Glomerular visceral epithelial cell (primary cell): ENCODE data around the gene IQSEC2.

Experiments
- DNase-seq: peaks from one replicate; pipeline ENCODE4 v3.0.0-alpha.2; 2016; ENCODE audit errors: extremely low spot score

Gene IQSEC2

DNA sequence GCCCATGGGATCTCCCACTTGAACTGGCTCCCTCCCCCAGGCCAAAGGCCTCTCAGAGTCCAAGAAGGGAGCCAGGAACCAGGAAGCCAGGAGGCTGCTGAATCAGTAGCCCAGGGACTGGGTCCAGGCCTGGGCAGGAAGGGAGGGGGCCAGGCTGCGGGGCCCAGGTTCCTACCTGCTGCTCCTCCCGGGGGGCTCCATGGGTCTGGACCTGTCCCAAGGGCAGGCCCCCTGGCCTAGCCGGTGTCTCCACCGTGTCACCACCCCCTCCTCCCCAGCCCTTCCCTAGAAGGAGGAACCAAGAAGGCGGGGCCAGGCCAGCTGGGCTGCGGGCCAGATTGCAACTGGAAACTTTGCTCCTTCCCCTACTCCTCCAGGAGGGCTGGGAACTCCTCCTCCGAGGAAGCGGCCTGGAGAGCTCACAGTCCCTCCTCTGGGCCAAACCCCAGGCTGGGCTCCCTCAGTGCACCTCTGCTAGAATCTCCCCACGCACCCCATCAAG, at the start of gene IQSEC2:
Gene IQSEC2, minus strand, starts transcription at position 264 of the 502 bp plus-strand sequence.
- peak; percentile 76 for DNase-seq

DNA sequence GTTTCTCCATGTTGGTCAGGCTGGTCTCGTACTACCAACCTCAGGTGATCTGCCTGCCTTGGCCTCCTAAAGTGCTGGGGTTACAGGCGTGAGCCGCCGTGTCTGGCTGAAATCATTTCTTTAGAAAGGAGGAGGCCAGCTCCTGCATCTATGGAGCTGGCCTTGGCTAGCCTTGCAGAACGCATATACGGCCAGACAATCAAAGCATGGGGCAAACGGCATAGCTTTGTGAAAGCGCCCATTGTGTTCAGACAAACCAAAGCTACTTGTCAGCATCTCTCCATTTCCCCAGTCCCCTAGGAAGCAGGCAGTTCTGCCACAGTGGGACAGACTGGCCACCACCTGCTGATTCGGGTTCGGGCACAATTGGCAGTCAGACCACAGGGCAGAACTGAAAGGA, 48.9 kb upstream of the IQSEC2 start:
- DNase-seq = no peak

GRCh38 chrX:53324803-53325202, 43.4 kb upstream of the IQSEC2 start:
- DNase-seq = no peak

- no peak for DNase-seq
Observed at GRCh38 chrX:53324085-53324484, 42.7 kb upstream of the IQSEC2 start.

GRCh38 chrX:53323196-53323595, 41.8 kb upstream of the IQSEC2 start:
- DNase-seq = no peak

- DNase-seq = no peak
Observed at GRCh38 chrX:53321943-53322497, 40.6 kb upstream of the IQSEC2 start.

GRCh38 chrX:53321230-53321942, 40.0 kb upstream of the IQSEC2 start:
- peak; percentile 8 for DNase-seq

DNA sequence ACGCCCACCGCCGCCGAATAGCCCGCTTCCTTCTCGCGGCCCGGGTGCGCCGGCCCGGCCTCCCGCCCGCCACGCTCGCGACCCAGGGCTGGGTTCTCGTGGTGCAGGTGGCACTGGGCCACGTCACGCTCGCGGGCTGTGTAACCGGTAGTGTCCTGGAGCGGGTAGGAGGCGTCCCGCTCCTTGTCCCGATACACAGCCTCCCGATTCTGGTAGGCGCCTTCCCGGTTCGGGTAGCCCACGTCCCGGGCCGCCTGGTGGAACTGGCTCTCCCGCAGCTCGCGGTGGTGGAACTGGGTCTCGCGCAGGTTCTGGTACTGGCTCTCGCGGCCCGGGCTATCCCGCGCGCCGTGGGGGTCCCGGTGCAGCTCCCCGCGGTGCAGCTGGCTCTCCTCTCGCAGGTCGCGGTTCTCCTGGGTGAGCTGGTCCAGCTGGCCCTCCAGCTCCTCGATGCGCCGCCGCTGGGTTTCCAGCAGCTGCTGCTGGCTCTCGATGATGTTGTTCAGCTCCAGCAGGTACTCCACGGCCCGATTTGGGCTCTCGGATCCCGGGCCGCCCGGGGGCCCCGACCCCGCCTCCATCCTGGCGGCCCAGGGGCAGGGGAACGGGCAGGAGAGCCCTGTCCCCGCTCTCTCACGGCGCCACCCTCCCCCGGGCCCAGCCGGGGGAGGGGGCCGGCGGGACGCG, 39.3 kb upstream of the IQSEC2 start:
- DNase-seq = no peak

- no peak for DNase-seq
Observed at GRCh38 chrX:53319614-53320542, 38.5 kb upstream of the IQSEC2 start.

- no peak for DNase-seq
Observed at GRCh38 chrX:53318766-53319353, 37.5 kb upstream of the IQSEC2 start.

GRCh38 chrX:53317365-53318069, 36.1 kb upstream of the IQSEC2 start:
- peak; percentile 47 for DNase-seq

DNA sequence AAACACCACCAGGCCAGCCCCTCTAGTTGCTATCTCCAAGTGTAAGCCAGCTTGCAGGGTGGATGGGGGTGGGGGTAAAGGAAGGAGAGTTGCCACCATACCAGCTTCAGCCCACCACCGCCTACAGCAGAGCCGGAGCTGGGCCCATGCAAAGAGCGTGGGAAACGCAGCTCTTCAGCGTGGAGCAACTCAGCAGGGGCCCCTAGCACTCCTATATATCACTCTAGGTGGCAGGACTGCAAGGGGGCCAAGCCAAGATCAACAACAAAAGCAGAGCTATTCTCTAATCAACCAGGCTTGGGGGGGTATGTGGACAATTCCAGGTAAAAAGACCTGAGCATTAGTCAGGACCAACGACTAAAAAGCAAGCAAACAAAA, 35.5 kb upstream of the IQSEC2 start:
- no peak for DNase-seq

DNA sequence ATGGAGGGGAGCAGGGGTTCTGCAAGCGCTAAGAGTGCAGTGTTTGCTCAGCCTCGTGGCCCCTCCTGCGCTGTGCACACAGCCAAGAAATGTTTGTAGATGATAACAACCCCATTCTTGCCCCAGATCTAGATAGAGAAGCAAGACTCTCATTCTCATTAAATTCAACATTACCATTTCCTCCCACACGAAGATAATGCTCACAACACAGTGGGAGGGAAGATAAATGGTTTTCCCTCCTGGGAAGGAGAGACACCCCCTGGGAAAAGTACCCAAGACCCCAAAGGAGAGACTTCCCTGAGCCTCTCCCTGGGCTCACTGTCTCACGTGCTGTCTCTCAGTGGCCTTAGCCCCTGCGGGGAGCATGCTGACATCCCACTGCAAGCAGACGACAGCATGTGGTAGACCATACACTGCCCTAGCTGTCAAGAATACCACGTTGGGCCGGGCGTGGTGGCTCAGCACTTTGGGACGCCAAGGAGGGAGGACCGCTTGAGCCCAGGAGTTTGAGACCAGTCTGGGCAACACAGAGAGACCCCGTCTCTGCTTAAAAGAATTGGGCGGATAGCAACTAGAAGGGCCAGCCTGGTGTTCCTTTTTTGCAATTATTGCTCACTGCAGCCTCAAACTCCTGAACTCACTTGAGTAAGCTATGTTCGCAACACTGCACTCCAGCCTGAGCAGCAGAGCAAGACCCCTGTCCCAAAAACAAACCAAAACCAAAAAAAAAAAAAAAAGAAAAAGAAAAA, 34.9 kb upstream of the IQSEC2 start:
- no peak for DNase-seq

DNA sequence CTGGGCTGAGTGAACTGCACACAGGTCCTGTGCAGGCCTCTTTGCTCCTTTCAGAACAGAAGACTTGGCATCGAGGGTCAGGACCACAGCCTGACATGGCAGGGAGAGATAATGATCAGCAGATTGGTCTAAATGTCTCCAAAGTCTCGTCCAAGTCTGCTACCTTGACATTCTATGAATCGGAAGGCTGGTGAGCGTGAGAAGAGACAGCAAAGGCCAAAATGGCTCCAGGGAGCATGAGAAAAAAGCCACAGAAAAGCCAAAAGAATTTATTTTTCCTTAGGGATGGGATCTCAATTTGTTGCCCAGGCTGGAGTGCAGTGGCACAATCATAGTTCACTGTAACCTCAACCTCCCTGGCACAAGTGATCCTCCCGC, 32.3 kb upstream of the IQSEC2 start:
- no peak for DNase-seq

DNA sequence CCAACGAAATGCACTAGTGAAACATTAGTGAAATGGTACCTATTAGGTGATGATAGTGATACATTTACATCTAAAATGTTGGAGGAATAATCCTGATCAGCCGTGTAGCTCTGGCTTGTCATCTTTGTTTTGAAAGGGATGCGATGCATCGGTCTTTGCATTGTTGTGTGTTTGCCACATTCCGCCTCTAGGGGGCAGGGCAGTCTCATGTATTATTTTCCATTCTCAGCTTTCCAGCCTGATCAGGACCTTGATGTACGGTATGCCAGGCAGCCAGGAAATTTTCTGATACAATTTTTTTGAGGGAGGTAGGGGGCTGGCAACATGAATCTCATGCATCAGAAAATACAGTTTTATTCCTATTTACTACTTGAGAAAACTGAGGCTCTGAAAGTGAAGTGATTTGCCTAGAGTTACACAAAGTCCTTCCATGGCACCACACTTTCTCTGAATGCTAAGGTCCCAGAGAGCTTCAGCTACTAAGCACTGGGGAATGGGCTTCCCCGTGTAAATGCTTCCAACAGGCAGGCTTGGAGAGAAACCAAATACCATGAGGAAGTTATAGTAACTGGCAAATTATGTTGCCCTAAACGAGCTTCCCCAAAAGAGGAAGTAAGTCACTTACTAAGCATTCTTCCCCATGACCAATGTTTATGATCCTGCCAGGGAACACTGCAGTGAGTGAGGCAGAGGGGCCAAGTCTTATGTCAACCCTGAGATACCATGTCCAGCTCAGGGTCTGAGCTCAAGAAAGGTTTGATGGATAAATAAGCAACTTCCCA, 31.8 kb upstream of the IQSEC2 start:
- DNase-seq = peak; percentile 49

GRCh38 chrX:53309837-53310236, 28.5 kb upstream of the IQSEC2 start:
- DNase-seq = no peak

DNA sequence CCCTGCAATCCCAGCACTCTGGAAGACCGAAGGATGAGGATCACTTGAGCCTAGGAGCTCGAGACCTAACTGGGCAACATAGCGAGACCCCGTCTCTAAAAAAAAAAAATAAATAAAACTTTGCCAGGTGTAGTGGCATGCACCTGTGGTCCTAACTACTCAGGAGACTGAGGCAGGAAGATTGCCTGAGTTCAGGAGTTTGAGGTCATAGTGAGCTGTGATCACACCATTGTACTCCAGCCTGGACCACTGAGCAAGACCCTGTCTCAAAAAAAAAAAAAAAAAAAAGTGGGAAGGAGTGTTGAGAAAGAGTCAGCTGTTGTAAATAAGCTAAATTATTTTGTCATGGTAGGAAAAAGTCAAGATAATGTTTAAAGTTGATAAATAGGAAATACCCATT, 27.5 kb upstream of the IQSEC2 start:
- no peak for DNase-seq

DNA sequence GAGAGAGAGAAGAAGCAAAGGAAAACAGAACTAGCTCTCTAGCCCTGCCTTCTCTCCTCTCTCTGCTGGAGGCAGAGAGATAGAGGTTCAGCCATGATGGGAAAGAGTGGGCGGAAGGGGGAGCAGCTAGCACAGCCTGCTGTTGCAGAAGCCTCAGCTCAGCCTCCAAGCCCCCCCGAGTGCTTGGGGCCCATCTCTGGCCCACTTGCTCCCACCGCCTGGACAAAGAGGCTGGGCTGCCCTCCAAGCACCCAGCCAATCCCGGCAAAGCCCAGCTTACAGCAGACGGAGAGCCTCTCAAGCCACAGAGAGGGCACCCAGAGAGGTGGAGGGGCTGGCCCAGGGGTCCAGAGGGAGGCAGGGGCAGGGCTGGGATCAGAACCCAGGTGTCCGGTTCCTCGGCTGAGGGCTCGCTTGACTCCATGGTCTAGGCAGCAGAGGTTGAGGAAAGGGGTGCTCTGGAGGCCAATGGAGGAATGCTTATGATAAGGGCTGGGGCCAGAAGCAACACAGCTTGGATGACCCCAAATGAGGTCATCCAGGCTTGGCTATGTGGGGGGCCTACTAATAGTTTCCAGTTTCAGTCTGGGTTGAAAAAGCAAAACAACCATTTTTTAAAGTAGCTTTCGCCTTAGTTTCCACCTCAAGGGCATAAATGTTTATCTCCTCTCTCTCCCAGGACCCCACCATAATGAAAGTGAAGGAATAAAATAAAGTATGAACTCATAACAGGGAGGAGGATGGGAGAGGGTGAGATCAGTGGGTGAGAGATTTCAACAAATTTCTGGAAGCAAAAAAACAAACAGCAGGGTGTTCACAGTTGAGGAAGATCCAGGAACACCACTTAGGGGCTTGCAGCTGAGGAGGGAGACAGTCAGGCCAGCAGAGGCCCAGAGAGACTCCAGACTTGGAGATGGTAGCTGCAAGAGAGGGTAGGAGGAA, 24.9 kb upstream of the IQSEC2 start:
- no peak for DNase-seq
